HG02970 (cell line): Measurements from ENCODE around the gene PABPN1L.

Experiments used
- ATAC-seq: cut with Tn5 transposase; IDR thresholded peaks from one replicate; pipeline ENCODE4 v1.9.1; 2021; ENCODE audit warnings: mild to moderate bottlenecking, moderate library complexity, moderate number of reproducible peaks; ENCODE audit not compliant: unreplicated experiment, low FRiP score

PABPN1L gene

DNA sequence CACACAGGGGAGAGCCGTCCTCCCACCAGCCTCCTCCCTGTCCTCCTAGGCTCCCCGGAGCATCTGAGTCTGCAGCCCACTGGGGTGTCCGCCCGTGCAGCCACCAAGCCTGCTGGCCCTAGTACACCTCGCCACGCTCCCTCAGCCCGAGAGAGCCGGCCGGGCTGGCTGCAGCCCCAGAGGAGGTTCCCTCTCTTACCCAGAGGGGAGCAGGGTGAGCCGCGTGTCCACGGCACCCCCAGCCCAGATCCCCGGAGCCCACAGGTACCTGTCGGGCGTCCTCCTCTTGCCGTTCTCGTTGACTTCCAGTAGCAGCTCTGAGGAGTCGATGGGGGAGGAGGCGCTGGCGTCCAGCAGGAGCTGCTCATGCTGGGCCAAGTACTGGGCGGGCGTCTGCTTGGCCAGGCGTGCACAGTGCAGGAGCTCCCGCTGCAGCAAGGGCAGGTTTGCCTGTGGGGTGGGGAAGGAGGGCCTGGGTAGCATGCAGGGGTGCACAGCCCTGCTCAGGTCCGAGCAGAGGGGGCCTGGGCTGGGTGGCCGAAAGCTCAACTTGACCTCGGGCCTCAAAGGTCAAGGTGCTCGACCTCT lies 19.3 kb upstream of the PABPN1L start:
- no peak for ATAC-seq

GRCh38 chr16:88884569-88885271 lies 18.3 kb upstream of the PABPN1L start:
- no peak for ATAC-seq

DNA sequence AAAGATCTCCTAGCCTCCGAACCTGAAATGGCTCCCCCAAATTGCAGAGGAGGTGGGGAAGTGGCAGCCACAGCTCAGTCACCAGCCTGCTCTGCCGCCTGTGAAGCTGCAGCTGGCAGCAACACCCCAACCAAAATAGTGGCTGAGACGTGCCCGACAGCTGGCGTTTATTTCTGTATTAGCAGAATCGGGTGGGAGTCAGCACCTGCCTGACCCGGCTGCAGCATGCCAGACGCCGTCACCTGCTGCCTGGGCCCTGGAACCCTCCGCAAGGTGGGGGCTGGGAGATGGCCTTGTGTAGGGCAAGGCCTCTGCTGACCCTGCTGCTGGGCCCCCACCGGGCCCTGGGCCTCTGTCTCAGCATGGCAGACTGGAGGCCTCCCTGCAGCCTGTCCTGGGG lies 17.5 kb upstream of the PABPN1L start:
- no peak for ATAC-seq

DNA sequence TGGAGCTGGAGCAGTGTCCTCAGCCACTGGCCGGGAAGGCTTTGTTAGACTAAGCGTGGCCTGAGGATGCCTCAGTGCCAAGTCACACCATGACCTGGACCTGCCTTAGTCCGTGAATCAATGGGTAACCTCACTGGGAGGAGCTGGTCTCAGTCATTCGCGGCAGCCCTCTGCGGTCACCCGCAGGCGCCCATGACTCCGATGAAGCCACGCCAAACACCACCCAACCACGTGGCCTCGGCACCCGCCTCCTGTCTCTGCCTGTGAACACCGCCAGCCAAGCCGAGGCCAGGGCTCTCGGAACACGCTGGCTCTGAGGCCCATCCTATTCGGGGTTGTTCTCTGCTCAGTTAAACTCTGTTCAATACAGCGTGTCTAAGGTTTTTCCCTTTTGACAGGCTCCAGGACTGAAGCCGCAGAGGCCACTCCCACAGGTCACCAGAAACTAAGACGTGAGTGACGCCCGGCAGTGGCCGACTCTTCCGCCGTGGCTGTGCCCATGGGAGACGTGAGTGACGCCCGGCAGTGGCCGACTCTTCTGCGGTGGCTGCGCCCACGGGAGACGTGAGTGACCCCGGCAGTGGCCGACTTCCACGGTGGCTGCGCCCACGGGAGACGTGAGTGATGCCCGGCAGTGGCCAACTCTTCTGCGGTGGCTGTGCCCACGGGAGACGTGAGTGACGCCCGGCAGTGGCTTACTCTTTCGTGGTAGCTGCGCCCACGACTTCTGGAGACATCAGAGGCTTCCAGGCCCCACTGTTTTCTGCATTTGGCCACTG lies 16.8 kb upstream of the PABPN1L start:
- ATAC-seq, result no peak

- no peak for ATAC-seq
Measured at GRCh38 chr16:88882358-88883030, 16.0 kb upstream of the PABPN1L start.

- no peak for ATAC-seq
Measured at GRCh38 chr16:88881675-88882357, 15.4 kb upstream of the PABPN1L start.

DNA sequence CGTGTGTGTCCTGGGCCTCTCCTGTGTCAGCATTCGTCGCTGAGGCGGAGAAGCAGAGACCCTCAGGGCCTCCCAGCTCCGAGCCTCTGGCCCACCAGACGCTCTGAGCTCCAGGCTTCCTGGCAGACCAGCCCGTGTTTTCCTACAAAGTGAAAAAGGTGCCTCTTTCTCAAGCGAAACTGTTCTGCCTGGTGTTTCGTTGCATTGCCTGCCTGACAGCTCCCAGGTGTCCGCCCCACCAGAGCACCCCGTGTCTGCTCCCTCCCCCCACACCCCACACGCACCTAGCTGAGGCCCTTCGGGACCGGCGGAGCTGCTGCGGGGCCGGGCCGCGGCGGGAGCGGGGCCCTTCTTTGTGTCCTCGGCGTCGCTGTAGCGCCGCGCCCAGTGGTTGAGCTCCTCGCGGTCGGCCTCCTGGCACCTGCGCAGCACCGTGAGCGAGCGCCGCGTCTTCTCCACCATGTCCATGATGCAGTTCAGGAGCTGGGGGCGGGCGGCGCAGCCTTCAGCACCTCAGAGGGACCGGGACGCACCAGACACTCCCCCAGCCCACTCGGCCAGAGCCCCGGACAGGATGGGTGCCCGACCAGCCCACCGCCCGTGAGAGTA lies 14.7 kb upstream of the PABPN1L start:
- ATAC-seq, result no peak

DNA sequence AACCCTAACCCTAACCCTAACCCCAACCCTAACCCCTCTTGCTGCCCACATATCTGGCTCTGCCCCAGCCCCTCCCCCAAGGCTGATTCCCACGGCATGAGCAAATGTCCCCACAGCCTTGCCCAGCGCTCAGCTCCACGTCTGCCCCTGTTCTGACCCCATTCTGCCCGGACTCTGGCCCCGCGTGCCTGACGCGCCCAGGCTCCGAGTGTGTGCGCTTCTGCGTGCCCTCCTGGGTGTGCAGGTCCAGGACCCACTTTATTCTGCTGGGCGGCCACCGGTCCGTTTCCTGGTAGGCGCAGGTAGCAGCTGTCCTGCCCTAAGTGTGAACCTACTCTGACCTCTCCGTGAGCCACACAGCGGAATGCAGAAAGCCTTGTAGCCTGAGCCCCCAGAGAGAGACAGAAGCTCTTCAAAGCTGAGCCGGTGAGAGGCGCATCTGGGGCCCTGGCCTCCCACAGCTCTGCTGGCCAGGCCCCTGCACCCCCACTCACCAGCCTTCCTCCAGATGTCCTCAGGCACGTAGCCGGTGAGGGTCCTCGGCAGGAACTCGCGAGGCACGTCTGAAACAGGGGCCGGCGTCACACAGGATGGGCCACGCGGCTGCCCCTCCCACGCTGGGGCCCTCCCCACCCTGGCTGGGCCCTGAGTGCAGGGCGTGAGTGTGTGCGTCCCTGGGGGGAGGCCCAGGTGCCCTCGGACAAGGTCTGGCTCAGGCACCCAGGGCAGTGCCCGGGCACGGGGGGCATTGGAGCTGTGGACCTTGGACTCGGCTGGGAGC lies 14.0 kb upstream of the PABPN1L start:
- ATAC-seq, result no peak

DNA sequence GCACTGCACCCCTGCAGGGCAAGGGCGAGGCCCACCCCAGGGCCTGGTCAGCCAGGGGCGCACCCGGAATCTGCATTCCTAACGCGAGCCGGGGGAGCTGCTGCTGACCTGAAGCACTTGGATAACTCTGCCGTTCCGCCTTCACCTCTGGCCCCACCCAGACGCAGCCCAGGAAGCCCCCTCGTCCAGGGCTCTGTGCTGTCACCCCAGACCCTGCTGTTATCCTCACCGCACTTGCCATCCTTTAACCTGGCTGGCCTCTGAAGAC lies 13.3 kb upstream of the PABPN1L start:
- ATAC-seq, result no peak

DNA sequence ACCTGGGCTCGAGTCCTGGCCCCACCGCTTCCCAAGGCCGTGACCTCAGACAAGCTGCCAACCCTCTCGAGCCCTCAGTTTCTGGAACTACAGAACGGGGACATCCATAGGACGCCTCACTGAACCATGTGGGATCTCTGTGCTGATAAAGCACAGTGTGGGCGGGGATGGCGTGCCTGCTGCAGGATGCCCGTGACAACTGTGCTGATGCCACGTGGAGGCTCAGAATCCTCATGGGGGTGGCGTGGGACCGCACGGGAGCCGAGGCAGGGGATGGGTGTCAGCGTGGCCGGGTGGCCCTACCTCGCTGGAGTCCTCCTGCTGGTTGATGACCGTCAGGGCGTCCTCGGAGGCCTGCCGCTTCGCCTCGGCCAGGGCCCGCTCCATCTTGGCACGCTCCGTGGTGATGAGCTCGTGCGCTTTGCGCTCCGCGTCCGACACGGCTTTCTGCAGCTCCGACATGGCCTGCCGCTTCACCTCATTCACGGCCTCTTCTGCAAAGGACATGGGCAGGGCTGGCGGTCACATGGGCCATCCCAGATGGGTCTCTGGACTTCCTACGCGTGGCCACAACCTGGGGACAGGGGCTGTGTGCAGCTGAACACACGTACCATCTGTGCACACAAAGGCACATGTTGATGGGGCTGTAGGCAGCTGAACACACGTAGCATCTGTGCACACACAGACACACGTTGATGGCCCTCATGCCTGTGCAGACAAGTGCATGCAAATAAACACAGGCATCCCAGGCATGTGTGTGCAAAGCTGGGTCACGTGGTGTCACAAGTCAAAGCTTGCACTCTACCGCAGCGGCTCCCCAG lies 12.7 kb upstream of the PABPN1L start:
- ATAC-seq, result no peak

DNA sequence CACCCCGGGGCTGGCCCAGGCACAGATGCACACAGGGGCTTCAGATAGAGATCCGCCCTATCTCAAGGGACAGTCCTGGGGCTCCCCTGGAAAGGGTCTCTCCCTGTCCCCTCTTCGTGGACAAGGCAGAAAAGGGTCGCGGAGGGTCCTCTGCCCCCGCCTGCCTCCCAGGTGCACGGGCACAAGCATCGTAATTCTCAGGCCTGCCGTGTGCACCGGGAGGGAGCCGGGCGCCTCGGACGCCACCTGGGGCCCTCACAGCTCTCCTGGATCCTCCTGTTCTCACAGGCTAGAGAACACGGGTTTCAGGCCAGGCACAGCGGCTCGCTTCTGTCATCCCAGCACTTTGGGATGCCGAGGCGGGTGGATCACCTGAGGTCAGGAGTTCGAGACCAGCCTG lies 11.9 kb upstream of the PABPN1L start:
- no peak for ATAC-seq

GRCh38 chr16:88877564-88878289 lies 11.3 kb upstream of the PABPN1L start:
- no peak for ATAC-seq

DNA sequence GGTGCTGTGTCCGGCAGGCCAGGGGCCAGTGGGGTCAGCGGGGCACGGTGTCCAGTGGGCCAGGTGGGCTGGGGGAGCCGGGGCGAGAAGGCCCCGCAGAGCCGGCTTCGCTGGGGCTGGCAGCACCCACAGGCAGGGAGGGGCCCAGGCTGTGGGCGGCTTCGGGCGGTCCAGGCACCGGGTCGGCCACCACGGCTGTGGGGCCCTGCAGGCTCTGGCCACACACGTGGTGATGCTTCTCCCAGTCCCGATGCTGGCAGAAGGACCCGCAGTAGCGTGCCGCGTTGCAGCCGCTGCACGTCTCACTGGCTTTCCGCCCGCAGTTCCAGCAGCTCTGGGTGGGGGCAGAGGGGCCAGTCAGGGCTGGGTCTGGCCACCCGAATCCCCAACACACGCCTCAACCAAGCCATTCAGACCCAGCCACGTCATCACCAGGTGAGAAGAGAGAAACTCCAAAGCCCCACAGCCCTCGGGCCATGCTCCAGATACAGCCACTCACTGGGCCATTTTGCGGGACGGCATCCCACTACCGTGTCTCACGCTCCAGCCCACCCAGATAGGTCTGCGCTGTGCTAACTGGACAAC lies 10.6 kb upstream of the PABPN1L start:
- no peak for ATAC-seq

DNA sequence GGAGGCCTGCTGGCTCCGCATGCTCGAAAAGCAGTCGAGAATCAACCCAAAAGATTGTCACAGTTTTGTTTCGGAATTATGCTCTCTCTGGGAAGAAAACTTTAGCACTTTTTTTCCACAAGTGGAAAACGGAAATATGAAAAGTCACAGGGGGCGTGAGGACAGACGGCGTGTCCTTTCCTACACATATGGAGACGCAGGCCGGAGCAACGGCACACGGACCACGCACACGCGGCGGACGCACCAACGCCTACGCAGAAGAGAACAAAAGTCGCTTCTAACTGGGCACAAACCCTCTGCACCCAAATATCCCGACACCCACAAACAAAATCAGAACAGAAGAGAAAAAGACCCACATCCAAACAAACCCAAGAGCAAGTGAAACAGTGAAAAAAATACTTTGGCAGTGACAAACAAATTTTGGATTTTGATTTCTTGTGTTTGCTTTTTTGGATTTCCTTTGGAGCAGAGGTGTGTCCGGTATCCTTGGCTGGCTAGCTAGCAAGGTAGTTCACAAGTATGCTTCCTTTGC lies 9.3 kb upstream of the PABPN1L start:
- no peak for ATAC-seq

GRCh38 chr16:88874938-88875599 lies 8.6 kb upstream of the PABPN1L start:
- ATAC-seq, result no peak

DNA sequence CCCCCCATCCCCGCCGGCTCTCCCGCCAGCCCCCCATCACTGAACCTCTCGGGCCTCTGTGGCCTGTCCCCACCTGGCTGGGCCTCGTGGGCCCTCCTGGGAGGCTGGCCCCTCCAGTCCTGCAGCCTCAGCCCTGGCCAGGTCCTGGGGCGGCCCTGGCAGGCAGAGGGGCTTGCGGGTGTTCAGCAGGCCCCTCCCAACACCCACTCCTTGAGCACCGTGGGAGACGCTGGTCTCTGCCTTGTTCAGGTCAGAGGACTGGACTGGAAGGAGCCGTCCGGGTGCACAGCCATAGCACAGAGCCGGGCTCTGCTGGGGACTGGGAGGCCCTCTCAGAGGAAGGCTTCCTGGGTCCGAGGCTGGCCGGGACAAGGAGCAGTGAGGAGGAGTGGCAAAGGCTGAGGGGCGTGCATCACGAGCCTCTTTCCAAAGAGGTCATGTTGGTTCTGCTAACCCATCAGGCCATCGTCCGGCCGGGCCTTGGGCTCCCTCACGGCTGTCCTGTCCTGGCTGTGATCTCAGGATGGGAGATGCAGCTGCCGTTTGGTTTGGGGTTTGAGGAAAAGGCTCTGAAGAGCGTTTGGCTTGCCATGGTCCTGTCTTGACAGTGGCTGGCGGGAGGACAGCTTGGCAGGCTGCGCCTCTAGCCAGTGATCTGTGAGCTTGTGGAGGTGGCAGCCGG lies 6.3 kb upstream of the PABPN1L start:
- no peak for ATAC-seq
